Suprapubic skin (tissue), 4 donors: ENCODE results near the gene BRD8. TPM values are rescaled to one million over a fixed set of nuclear protein-coding genes. Genes with fewer than 3 reads are reported as not detected.

Experiments
- DNase-seq, 2 donors: peaks; one replicate each; pipeline ENCODE4 v3.0.0-alpha.2; 2019; ENCODE audit warnings: low spot score in 2 of 2
- H3K27ac ChIP-seq: fragments of 200-600 bp; sonication (generic); one replicate; pipeline ENCODE4 v1.5.1; 2019
- H3K27me3 ChIP-seq: fragments of 200-600 bp; sonication (generic); one replicate; pipeline ENCODE4 v1.5.1; 2019
- H3K36me3 ChIP-seq: fragments of 200-600 bp; sonication (generic); one replicate; pipeline ENCODE4 v1.5.1; 2019
- H3K4me1 ChIP-seq: fragments of 200-600 bp; sonication (generic); one replicate; pipeline ENCODE4 v1.5.1; 2019
- H3K4me3 ChIP-seq: fragments of 200-600 bp; sonication (generic); one replicate; pipeline ENCODE4 v1.5.1; 2019; ENCODE audit warnings: mild to moderate bottlenecking
- H3K9me3 ChIP-seq: fragments of 200-600 bp; sonication (generic); one replicate; pipeline ENCODE4 v1.5.1; 2019
- EP300 ChIP-seq: sonication (generic); formaldehyde crosslinking; IDR thresholded peaks from one replicate; pipeline ENCODE4 v1.6.1; 2017; ENCODE audit warnings: antibody characterized with exemption
- POLR2A ChIP-seq, 2 donors: fragments of 450-650 bp; IDR thresholded peaks; one replicate each; pipeline ENCODE4 v1.6.1; 2017; ENCODE audit warnings: antibody characterized with exemption in 2 of 2, mild to moderate bottlenecking in 2 of 2, moderate library complexity in 2 of 2
- POLR2AphosphoS5 ChIP-seq, 3 donors: sonication (generic); formaldehyde crosslinking; IDR thresholded peaks; one replicate each; pipeline ENCODE4 v1.6.1; 2017; ENCODE audit warnings: antibody characterized with exemption in 3 of 3
- WGBS: methylation state at CpG from one replicate; pipeline ENCODE4 v1.1.5; 2018; 5-methylcytosine and 5-hydroxymethylcytosine counted together
- total RNA-seq, 4 donors: library from RNA; depleted of rRNA; stranded (reverse); fragments of >200 nt; gene quantifications; one replicate each; pipeline ENCODE4 v1.1.0, GENCODE V29; 2016
- TF ChIP-seq, protein P1 (sequence below), 2 donors: fragments of 200-600 bp in 1 of 2; fragments of 450-650 bp in 1 of 2; sonication (generic) in 1 of 2; IDR thresholded peaks; one replicate each; pipeline ENCODE4 v1.5.1; 2016 to 2019; ENCODE audit warnings: antibody characterized with exemption in 2 of 2, mild to moderate bottlenecking in 1 of 2, moderate library complexity in 1 of 2

BRD8 gene
- total RNA-seq, 4 donors from 2014 or later = 27.4 to 53.8 (median 36.7) TPM

DNA sequence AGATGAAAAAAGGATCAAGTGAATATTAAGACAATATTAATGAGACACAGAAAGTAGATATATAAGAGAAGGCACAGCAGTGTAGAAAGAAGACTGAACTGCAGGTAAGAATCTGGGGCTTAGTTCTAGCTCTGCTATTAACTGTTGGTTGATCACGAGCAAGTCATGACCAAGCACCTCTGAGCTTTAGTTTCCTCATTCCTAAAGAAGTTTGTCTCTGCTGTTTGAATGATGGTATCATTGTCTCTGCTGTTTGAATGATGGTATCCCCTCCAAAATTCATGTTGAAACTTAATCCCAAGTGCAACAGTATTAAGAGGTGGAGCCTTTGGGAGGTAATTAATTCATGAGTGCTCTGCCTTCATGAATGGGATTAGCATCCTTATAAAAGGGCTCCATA is 36.7 kb downstream of the BRD8 start:
- H3K4me3 ChIP-seq = no peak overlapping the region
- no peaks in the 10 kb centered on the region for H3K27me3 ChIP-seq
- TF ChIP-seq EP300 (no peak), POLR2AphosphoS5 (IDR thresholded peaks at IDR 0.05) (no peak), POLR2A (IDR thresholded peaks at IDR 0.05) (no peak)
- TF ChIP-seq, protein P1, sequence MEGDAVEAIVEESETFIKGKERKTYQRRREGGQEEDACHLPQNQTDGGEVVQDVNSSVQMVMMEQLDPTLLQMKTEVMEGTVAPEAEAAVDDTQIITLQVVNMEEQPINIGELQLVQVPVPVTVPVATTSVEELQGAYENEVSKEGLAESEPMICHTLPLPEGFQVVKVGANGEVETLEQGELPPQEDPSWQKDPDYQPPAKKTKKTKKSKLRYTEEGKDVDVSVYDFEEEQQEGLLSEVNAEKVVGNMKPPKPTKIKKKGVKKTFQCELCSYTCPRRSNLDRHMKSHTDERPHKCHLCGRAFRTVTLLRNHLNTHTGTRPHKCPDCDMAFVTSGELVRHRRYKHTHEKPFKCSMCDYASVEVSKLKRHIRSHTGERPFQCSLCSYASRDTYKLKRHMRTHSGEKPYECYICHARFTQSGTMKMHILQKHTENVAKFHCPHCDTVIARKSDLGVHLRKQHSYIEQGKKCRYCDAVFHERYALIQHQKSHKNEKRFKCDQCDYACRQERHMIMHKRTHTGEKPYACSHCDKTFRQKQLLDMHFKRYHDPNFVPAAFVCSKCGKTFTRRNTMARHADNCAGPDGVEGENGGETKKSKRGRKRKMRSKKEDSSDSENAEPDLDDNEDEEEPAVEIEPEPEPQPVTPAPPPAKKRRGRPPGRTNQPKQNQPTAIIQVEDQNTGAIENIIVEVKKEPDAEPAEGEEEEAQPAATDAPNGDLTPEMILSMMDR (IDR thresholded peaks at IDR 0.05) = no peak
- H3K27ac ChIP-seq = no peak overlapping the region
- H3K9me3 ChIP-seq = no peaks in the 10 kb centered on the region
- DNase-seq = no peak
- no peaks in the 10 kb centered on the region for H3K4me1 ChIP-seq
- H3K36me3 ChIP-seq = no peaks in the 10 kb centered on the region
- WGBS = 37% methylated on average over 1 of the region's 1 CpG

DNA sequence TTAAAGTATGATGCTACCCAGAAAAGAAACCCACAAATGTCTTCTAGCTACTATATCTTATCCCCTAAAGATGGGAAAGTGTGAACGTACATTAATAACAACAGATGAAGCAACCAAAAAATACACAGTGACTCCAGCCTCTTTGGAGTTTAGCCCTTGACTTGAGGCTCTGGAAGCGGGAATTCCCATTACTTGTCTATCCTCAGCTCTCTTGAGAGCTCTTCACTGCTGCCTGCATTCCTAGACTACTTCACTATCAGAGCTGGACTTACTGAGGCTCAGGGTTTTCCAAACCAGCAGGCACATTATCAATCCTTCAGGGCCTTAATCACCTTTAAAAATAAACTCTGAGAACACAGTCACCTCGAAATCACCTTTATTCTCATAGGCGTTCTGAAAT is 38.2 kb downstream of the BRD8 start:
- no peak overlapping the region for H3K27ac ChIP-seq
- no peaks in the 10 kb centered on the region for H3K9me3 ChIP-seq
- 80% methylated on average over 4 of the region's 4 CpGs for WGBS
- no peaks in the 10 kb centered on the region for H3K36me3 ChIP-seq
- H3K4me1 ChIP-seq = no peaks in the 10 kb centered on the region
- H3K27me3 ChIP-seq = no peaks in the 10 kb centered on the region
- no peak overlapping the region for H3K4me3 ChIP-seq
- no peak for DNase-seq
- TF ChIP-seq POLR2AphosphoS5 (IDR thresholded peaks at IDR 0.05) = no peak
- no peak for TF ChIP-seq POLR2A (IDR thresholded peaks at IDR 0.05)
- TF ChIP-seq, protein P1 (IDR thresholded peaks at IDR 0.05) = no peak
- no peak for TF ChIP-seq EP300

DNA sequence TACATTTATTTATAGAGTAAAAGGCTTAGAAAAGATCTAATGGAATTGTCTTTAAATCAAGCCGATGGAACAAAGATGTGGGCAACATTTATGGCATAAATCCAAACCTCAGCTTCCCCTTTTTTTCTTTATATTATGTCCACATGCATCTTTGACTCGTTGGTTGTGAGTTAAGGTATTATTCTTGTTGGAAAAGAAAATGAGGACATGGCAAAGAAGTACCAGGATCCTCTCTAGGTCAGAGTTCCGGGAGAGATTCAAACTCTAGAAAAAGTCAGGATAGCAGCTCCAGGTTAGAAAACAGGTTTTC is 38.7 kb downstream of the BRD8 start:
- Histone ChIP-seq H3K36me3 (no peaks in the 10 kb centered on the region), H3K27me3 (no peaks in the 10 kb centered on the region), H3K9me3 (no peaks in the 10 kb centered on the region), H3K4me1 (no peaks in the 10 kb centered on the region), H3K27ac (no peak overlapping the region), H3K4me3 (no peak overlapping the region)
- no peak for DNase-seq
- WGBS = 69% methylated on average over 3 of the region's 3 CpGs
- TF ChIP-seq POLR2AphosphoS5 (IDR thresholded peaks at IDR 0.05) = no peak
- TF ChIP-seq EP300 = no peak
- no peak for TF ChIP-seq POLR2A (IDR thresholded peaks at IDR 0.05)
- TF ChIP-seq, protein P1 (IDR thresholded peaks at IDR 0.05) = no peak

DNA sequence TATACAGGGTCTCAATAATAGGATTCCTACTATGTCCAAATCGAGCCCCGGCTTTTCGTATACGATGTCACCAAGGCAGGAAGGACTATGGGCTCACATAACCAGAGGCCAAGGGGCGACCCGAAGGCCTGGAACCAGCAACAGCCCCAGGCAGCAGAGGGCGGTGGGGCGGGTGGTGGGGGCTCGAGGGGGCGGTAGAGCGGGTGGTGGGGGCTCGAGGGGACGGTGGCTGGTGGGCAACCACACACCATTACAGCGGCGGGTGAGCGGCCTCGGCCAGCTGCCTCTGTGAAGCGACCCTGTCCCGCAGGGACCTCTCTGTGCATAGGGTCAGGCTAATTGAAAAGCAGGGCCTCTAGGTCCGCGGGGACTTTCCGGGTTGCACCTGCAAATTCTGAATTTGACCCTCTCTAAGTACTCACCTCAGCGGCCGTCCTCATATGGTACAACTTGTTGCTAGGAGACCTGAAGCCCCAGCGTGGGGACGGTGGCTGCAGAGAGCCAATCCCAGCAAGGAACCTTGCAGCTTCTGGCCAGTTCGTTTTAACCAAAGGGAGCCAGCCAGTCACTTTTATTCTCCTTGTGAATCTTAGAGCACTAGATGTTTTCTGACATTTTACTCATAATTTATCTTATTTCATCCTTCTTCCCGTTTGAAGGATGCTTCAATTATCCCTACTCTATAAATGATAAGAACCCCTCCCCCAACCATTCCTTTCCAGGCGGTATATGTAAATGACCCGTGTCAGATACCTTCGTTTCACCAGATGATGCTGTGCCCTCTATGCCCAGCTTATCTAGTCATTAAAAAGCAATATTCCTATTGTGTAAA is 39.3 kb downstream of the BRD8 start, which contains the start of gene NME5:
NME5 (minus strand) TSS at position 480 of the 832 bp plus-strand sequence. CDS start 648 bp downstream, outside the sequence.
- DNase-seq = no peak
- 26% methylated on average over 19 of the region's 31 CpGs for WGBS
- TF ChIP-seq POLR2AphosphoS5 (IDR thresholded peaks at IDR 0.05) (no peak), EP300 (no peak), POLR2A (IDR thresholded peaks at IDR 0.05) (no peak)
- TF ChIP-seq, protein P1 (IDR thresholded peaks at IDR 0.05) = no peak
- Histone ChIP-seq H3K27me3 (no peaks in the 10 kb centered on the region), H3K4me3 (peak within 1 kb of the TSS; percentile 52), H3K27ac (no peak within 1 kb of the TSS), H3K36me3 (no peaks in the 10 kb centered on the region), H3K4me1 (no peaks in the 10 kb centered on the region), H3K9me3 (no peaks in the 10 kb centered on the region)

DNA sequence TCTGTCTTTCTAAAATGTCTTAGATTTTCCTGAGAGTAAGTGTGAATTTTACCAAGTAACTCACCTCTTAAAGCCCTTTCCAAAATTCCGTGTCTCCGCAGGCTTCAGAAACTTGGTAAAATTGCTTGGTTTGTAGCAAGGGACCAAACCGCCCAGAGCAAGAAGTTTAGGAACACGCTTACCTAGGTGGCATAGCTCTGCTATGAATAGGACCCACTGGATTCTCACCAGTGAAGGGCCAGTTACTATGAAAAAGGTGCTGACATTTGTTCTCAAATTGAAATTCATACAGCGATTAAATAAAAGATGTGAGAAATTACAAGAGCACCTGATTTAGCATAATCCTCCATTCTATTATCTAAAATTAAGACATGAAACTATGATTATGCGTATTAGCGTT is 45.9 kb downstream of the BRD8 start:
- 91% methylated on average over 7 of the region's 7 CpGs for WGBS

More for the DNA sequence above, 45.9 kb downstream of the BRD8 start:
- no peak for TF ChIP-seq POLR2A (IDR thresholded peaks at IDR 0.05)
- no peak for TF ChIP-seq EP300
- TF ChIP-seq, protein P1 (IDR thresholded peaks at IDR 0.05) = no peak
- no peak for TF ChIP-seq POLR2AphosphoS5 (IDR thresholded peaks at IDR 0.05)
- Histone ChIP-seq H3K27me3 (no peaks in the 10 kb centered on the region), H3K4me3 (no peak overlapping the region), H3K27ac (no peak overlapping the region), H3K9me3 (no peaks in the 10 kb centered on the region), H3K4me1 (no peaks in the 10 kb centered on the region), H3K36me3 (no peaks in the 10 kb centered on the region)
- DNase-seq = no peak
